Measurements from ENCODE around the gene WDR45B.

The WDR45B gene

GRCh38 chr17:82619641-82620040, 28.6 kb downstream of the WDR45B start:
- DNase-seq, result no peak

- no peak for DNase-seq
Measured at GRCh38 chr17:82619211-82619610, 29.0 kb downstream of the WDR45B start.

- DNase-seq, result no peak
Measured at GRCh38 chr17:82616021-82616711, 32.1 kb downstream of the WDR45B start.

GRCh38 chr17:82615084-82616020, 32.9 kb downstream of the WDR45B start:
- no peak for DNase-seq

- DNase-seq, result no peak
Measured at GRCh38 chr17:82614095-82614631, 34.1 kb downstream of the WDR45B start.

- no peak for DNase-seq
Measured at GRCh38 chr17:82613283-82614094, 34.8 kb downstream of the WDR45B start.

- no peak for DNase-seq
Measured at GRCh38 chr17:82611140-82612058, 36.8 kb downstream of the WDR45B start.

- no peak for DNase-seq
Measured at GRCh38 chr17:82609655-82610054, 38.6 kb downstream of the WDR45B start.

- no peak for DNase-seq
Measured at GRCh38 chr17:82608816-82609215, 39.4 kb downstream of the WDR45B start.

GRCh38 chr17:82605939-82606600, 42.2 kb downstream of the WDR45B start:
- DNase-seq, result no peak

- DNase-seq, result no peak
Measured at GRCh38 chr17:82604532-82604931, 43.7 kb downstream of the WDR45B start.

- no peak for DNase-seq
Measured at GRCh38 chr17:82603981-82604448, 44.2 kb downstream of the WDR45B start.

GRCh38 chr17:82602986-82603710, 45.1 kb downstream of the WDR45B start:
- DNase-seq, result no peak

GRCh38 chr17:82602487-82602886, 45.8 kb downstream of the WDR45B start:
- no peak for DNase-seq

- DNase-seq, result no peak
Measured at GRCh38 chr17:82601447-82602000, 46.7 kb downstream of the WDR45B start.

- DNase-seq, result no peak
Measured at GRCh38 chr17:82600731-82601446, 47.4 kb downstream of the WDR45B start.

GRCh38 chr17:82599674-82600661, 48.3 kb downstream of the WDR45B start:
- DNase-seq, result no peak

All from cerebellar nuclear complex (tissue), 1 donor.